ENCODE measurements around the gene RUNX2.

RUNX2 gene

DNA sequence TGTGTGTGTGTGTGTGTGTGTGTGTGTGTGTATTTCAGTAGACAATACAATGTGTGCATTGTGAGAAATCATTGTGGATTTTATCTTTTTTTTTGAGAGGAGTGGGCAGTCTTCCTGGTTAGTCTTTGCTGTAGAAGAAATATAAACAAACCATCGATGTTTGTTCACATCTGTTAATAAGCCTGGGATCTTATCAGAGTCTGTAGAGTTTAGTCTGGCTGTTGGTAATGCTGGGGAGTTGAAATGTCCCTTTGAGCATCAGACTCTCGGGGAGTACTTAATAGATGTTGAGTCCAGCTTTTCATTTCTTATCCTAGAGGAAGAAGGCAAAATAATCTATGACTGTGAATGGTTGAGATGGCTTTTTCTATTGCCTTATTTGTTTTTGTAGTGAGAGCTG is 146.2 kb downstream of the RUNX2 start:
- H3K4me3 ChIP-seq (ENCODE audit: low read depth in 1 of 5, low read length in 5 of 5): no peak overlapping the region
- H3K4me1 ChIP-seq (ENCODE audit: control insufficient read depth in 5 of 5, insufficient read depth in 5 of 5, low read length in 5 of 5): no peaks in the 10 kb centered on the region
- no peaks in the 10 kb centered on the region for H3K27me3 ChIP-seq (ENCODE audit: control insufficient read depth in 5 of 5, insufficient read depth in 4 of 5, low read length in 5 of 5)
- no peak overlapping the region for H3K9ac ChIP-seq (ENCODE audit: low read length in 5 of 5)
- H3K36me3 ChIP-seq (ENCODE audit: control insufficient read depth in 5 of 5, insufficient read depth in 5 of 5, low read length in 5 of 5): no peaks in the 10 kb centered on the region
- H3K9me3 ChIP-seq (ENCODE audit: control insufficient read depth in 5 of 5, low read length in 5 of 5): no peaks in the 10 kb centered on the region
- H3K27ac ChIP-seq (ENCODE audit: low read depth, low read length): no peak overlapping the region

DNA sequence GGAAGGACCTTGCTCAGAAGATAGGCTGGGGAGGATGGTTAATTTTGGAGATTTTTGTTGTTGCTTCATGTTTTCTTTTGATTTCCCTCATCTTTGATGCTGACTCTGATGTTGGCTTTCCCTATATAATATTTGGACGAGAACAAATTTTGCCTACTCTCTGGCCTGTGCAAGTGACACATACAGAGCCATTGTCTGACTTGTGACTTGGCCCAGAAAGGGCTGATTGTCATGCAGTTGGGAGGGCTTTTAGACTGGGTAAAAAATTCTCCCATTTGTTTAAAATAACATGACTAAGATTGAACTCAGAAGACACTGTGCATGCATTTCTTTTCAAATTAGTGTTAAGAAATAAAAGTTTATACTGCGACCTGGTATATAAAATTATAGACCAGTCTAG is 148.2 kb downstream of the RUNX2 start:
- no peaks in the 10 kb centered on the region for H3K9me3 ChIP-seq (ENCODE audit: control insufficient read depth in 5 of 5, low read length in 5 of 5)
- no peaks in the 10 kb centered on the region for H3K27me3 ChIP-seq (ENCODE audit: control insufficient read depth in 5 of 5, insufficient read depth in 4 of 5, low read length in 5 of 5)
- H3K27ac ChIP-seq (ENCODE audit: low read depth, low read length): no peak overlapping the region
- H3K9ac ChIP-seq (ENCODE audit: low read length in 5 of 5): no peak overlapping the region
- H3K36me3 ChIP-seq (ENCODE audit: control insufficient read depth in 5 of 5, insufficient read depth in 5 of 5, low read length in 5 of 5): no peaks in the 10 kb centered on the region
- H3K4me1 ChIP-seq (ENCODE audit: control insufficient read depth in 5 of 5, insufficient read depth in 5 of 5, low read length in 5 of 5): peaks cover 0 to 11% (median 10%) of the 10 kb centered on the region in 5 donors
- H3K4me3 ChIP-seq (ENCODE audit: low read depth in 1 of 5, low read length in 5 of 5): no peak overlapping the region

DNA sequence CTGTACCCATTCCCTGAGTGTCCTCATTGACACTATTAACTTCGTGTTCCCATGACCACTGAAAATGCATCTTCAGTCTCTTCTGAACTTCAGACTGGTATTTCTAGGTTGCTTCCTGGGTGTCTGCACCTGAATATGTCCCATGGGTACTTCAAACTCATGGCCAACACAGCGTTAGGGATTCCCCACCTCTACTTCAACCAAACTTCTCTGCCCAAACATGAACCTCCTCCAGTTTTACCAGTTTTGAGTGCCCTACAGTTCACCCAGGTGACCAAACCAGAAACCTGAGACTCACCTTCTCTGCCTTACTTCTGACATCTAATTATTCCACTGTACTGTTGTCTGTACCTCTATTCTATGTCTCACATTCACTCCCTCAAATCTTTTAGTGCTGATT is 149.1 kb downstream of the RUNX2 start:
- H3K4me1 ChIP-seq (ENCODE audit: control insufficient read depth in 5 of 5, insufficient read depth in 5 of 5, low read length in 5 of 5): peaks cover 0 to 11% (median 10%) of the 10 kb centered on the region in 5 donors
- H3K9me3 ChIP-seq (ENCODE audit: control insufficient read depth in 5 of 5, low read length in 5 of 5): no peaks in the 10 kb centered on the region
- H3K9ac ChIP-seq (ENCODE audit: low read length in 5 of 5): no peak overlapping the region
- H3K4me3 ChIP-seq (ENCODE audit: low read depth in 1 of 5, low read length in 5 of 5): no peak overlapping the region
- no peaks in the 10 kb centered on the region for H3K27me3 ChIP-seq (ENCODE audit: control insufficient read depth in 5 of 5, insufficient read depth in 4 of 5, low read length in 5 of 5)
- H3K36me3 ChIP-seq (ENCODE audit: control insufficient read depth in 5 of 5, insufficient read depth in 5 of 5, low read length in 5 of 5): no peaks in the 10 kb centered on the region
- H3K27ac ChIP-seq (ENCODE audit: low read depth, low read length): no peak overlapping the region

DNA sequence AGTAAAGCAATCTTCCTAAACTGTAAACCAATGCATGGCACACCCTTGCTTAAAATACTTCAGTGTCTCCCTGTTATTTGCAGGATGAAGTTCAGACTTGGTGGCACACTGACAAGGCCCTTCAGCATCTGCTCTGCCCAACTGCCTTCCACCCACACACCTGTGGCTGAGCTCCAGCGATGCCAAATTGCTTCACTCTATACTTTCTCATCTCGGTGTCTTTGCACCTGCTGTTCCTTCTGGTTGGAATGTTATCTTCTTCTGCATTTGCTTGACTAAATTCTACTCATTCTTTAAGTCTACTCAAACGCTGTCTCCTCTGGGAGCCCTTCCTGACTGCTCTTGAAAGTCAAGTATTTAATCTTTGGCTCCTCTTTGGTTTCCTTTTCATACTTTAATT is 149.7 kb downstream of the RUNX2 start:
- H3K27me3 ChIP-seq (ENCODE audit: control insufficient read depth in 5 of 5, insufficient read depth in 4 of 5, low read length in 5 of 5): no peaks in the 10 kb centered on the region
- no peaks in the 10 kb centered on the region for H3K36me3 ChIP-seq (ENCODE audit: control insufficient read depth in 5 of 5, insufficient read depth in 5 of 5, low read length in 5 of 5)
- no peak overlapping the region for H3K4me3 ChIP-seq (ENCODE audit: low read depth in 1 of 5, low read length in 5 of 5)
- no peak overlapping the region for H3K9ac ChIP-seq (ENCODE audit: low read length in 5 of 5)
- H3K4me1 ChIP-seq (ENCODE audit: control insufficient read depth in 5 of 5, insufficient read depth in 5 of 5, low read length in 5 of 5): peaks cover 0 to 11% (median 10%) of the 10 kb centered on the region in 5 donors
- H3K27ac ChIP-seq (ENCODE audit: low read depth, low read length): no peak overlapping the region
- H3K9me3 ChIP-seq (ENCODE audit: control insufficient read depth in 5 of 5, low read length in 5 of 5): no peaks in the 10 kb centered on the region

DNA sequence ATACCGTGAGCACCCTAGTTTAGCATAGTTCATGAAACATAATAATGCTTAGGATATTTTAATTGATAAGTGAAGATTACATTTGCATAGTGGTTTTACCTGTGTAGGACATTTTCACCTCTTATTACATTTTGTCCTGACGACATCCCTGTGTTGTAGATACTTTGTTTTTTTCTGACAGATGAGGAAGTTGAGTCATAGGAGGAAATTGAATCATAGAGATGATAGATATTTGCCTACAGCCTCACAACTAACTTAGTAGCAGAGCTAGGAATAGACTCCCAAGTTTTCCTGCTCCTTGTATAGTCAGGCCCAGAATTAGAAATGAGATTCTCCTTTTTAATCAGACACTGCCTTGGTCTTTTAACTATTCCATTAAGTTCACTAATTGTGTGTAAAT is 150.1 kb downstream of the RUNX2 start:
- H3K27ac ChIP-seq (ENCODE audit: low read depth, low read length): no peak overlapping the region
- peaks cover 2 to 15% (median 10%) of the 10 kb centered on the region in 5 donors for H3K4me1 ChIP-seq (ENCODE audit: control insufficient read depth in 5 of 5, insufficient read depth in 5 of 5, low read length in 5 of 5)
- no peak overlapping the region for H3K4me3 ChIP-seq (ENCODE audit: low read depth in 1 of 5, low read length in 5 of 5)
- H3K27me3 ChIP-seq (ENCODE audit: control insufficient read depth in 5 of 5, insufficient read depth in 4 of 5, low read length in 5 of 5): no peaks in the 10 kb centered on the region
- H3K36me3 ChIP-seq (ENCODE audit: control insufficient read depth in 5 of 5, insufficient read depth in 5 of 5, low read length in 5 of 5): no peaks in the 10 kb centered on the region
- H3K9me3 ChIP-seq (ENCODE audit: control insufficient read depth in 5 of 5, low read length in 5 of 5): no peaks in the 10 kb centered on the region
- no peak overlapping the region for H3K9ac ChIP-seq (ENCODE audit: low read length in 5 of 5)

DNA sequence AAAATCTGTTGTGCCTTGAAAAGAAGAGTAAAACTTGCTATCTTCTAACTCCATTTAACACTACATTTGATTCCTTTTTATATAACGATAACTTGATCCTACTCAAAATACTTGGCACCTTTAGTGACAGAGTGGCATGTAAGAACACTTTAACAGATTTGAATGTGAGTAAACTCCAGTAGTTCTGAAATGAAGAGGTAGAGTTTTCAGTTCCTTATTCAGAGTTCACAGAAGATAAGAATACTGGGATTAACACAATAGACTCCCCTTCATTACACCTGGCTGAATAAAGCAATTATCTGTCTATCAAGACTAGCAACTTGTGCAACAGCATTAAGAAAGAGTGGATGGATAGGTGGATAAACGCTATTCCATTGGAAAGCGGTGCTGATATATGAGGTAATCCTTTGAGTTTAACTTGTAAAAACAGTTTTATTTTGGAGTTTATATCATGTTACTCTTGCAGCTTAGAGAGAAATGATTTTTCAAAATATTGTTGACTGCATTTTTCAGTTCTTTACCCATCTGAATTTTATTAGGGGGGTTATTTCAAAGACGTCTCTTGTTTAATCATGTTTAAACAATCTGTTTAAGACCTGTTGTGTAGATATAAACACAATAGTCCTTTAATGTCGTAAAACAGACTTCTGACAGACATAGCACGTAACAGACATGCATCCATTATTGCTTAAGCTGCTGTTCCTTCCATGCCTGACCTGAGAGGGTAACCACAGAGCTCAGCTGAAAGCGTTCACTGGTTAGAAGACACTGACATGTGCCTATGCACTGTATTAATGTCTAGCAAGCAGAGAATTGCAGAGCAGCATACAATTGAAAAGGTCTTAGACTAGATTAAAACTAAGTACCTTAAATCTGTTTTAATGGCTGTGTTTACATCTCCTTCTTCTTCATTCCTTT is 152.0 kb downstream of the RUNX2 start:
- Histone ChIP-seq H3K9ac (ENCODE audit: low read length in 5 of 5) (no peak overlapping the region), H3K4me3 (ENCODE audit: low read depth in 1 of 5, low read length in 5 of 5) (no peak overlapping the region), H3K36me3 (ENCODE audit: control insufficient read depth in 5 of 5, insufficient read depth in 5 of 5, low read length in 5 of 5) (no peaks in the 10 kb centered on the region), H3K27me3 (ENCODE audit: control insufficient read depth in 5 of 5, insufficient read depth in 4 of 5, low read length in 5 of 5) (no peaks in the 10 kb centered on the region), H3K27ac (ENCODE audit: low read depth, low read length) (no peak overlapping the region), H3K4me1 (ENCODE audit: control insufficient read depth in 5 of 5, insufficient read depth in 5 of 5, low read length in 5 of 5) (peaks cover 2 to 19% (median 11%) of the 10 kb centered on the region in 5 donors), H3K9me3 (ENCODE audit: control insufficient read depth in 5 of 5, low read length in 5 of 5) (no peaks in the 10 kb centered on the region)

DNA sequence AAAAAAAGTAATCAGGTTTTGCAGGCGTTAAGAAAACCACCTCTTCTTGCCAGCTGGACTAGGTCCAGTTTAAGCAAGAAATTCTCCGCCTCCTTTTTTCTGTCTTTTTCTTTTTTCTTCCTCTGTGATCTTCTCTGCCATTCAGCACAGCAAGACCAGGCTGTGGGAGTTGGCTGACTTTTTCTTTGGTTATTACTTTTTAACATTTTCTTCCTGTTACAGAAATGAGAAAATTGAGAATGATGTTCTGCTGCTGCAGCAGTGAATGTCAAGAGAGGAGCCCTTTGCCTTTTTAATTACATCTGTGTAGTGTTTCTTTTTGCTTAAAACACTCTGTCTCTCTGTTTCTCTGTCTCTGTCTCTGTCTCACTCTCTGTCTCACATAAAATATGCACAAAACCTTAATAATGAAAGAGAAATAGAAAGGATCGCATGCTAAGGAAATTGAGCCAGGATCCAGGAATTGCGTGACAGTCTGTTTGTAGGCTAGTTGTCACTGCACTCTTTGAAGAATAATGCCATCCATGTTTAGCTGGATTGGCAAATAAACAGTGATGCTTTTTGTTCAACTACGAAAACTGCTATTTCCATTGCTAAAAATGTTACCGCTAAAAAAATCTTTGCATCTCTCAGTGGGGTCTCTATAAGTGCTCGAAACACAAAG is 152.8 kb downstream of the RUNX2 start:
- peak overlapping the region in 1 of 5 donors; percentile 4 for H3K4me3 ChIP-seq (ENCODE audit: low read depth in 1 of 5, low read length in 5 of 5)
- H3K4me1 ChIP-seq (ENCODE audit: control insufficient read depth in 5 of 5, insufficient read depth in 5 of 5, low read length in 5 of 5): peaks cover 2 to 19% (median 11%) of the 10 kb centered on the region in 5 donors
- no peak overlapping the region for H3K9ac ChIP-seq (ENCODE audit: low read length in 5 of 5)
- H3K27ac ChIP-seq (ENCODE audit: low read depth, low read length): no peak overlapping the region
- H3K27me3 ChIP-seq (ENCODE audit: control insufficient read depth in 5 of 5, insufficient read depth in 4 of 5, low read length in 5 of 5): no peaks in the 10 kb centered on the region
- no peaks in the 10 kb centered on the region for H3K9me3 ChIP-seq (ENCODE audit: control insufficient read depth in 5 of 5, low read length in 5 of 5)
- H3K36me3 ChIP-seq (ENCODE audit: control insufficient read depth in 5 of 5, insufficient read depth in 5 of 5, low read length in 5 of 5): no peaks in the 10 kb centered on the region

DNA sequence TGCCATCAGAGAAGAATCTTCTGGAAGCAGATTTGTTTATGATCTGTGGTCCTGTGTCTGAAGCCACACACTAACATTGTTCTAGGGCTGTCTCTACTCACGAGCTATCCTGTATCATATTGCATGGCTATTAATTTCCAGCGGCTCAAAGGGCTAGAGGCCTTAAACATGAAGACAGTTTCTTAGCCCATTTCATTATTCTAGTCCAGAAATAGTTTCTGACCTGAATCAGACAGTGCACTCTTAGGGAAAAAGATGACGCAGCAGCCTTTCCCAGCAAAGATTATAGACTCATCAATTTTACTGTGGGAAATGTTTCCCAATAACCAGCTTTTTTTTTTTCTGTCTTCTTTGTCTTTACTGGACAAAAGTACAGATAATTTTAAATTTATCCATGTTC is 154.9 kb downstream of the RUNX2 start:
- no peak overlapping the region for H3K27ac ChIP-seq (ENCODE audit: low read depth, low read length)
- no peaks in the 10 kb centered on the region for H3K36me3 ChIP-seq (ENCODE audit: control insufficient read depth in 5 of 5, insufficient read depth in 5 of 5, low read length in 5 of 5)
- H3K4me1 ChIP-seq (ENCODE audit: control insufficient read depth in 5 of 5, insufficient read depth in 5 of 5, low read length in 5 of 5): peaks cover 2 to 19% (median 11%) of the 10 kb centered on the region in 5 donors
- peak overlapping the region in 1 of 5 donors; percentile 37 for H3K9ac ChIP-seq (ENCODE audit: low read length in 5 of 5)
- no peaks in the 10 kb centered on the region for H3K9me3 ChIP-seq (ENCODE audit: control insufficient read depth in 5 of 5, low read length in 5 of 5)
- no peak overlapping the region for H3K4me3 ChIP-seq (ENCODE audit: low read depth in 1 of 5, low read length in 5 of 5)
- H3K27me3 ChIP-seq (ENCODE audit: control insufficient read depth in 5 of 5, insufficient read depth in 4 of 5, low read length in 5 of 5): no peaks in the 10 kb centered on the region

DNA sequence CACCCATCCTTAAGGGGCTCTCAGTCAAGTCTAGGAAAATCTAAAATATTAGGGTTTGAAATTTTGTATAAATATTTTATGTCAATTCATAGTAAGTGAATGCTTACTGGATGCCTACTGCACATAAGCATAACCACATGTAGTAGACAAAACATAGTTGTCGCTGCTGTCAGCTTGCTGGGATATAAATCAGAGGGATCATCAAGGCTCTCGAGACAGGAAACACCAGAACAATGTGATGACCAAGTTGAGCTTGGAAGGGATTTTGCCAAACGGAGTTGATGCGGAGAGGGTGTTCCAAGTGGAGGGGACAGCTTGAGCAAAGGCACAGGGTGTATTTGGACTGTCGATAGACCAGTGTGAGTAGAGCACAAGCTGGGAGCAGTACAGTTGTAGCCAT is 155.4 kb downstream of the RUNX2 start:
- Histone ChIP-seq H3K9ac (ENCODE audit: low read length in 5 of 5) (no peak overlapping the region), H3K27ac (ENCODE audit: low read depth, low read length) (no peak overlapping the region), H3K36me3 (ENCODE audit: control insufficient read depth in 5 of 5, insufficient read depth in 5 of 5, low read length in 5 of 5) (no peaks in the 10 kb centered on the region), H3K4me1 (ENCODE audit: control insufficient read depth in 5 of 5, insufficient read depth in 5 of 5, low read length in 5 of 5) (peaks cover 2 to 19% (median 11%) of the 10 kb centered on the region in 5 donors), H3K9me3 (ENCODE audit: control insufficient read depth in 5 of 5, low read length in 5 of 5) (no peaks in the 10 kb centered on the region), H3K4me3 (ENCODE audit: low read depth in 1 of 5, low read length in 5 of 5) (no peak overlapping the region), H3K27me3 (ENCODE audit: control insufficient read depth in 5 of 5, insufficient read depth in 4 of 5, low read length in 5 of 5) (no peaks in the 10 kb centered on the region)

DNA sequence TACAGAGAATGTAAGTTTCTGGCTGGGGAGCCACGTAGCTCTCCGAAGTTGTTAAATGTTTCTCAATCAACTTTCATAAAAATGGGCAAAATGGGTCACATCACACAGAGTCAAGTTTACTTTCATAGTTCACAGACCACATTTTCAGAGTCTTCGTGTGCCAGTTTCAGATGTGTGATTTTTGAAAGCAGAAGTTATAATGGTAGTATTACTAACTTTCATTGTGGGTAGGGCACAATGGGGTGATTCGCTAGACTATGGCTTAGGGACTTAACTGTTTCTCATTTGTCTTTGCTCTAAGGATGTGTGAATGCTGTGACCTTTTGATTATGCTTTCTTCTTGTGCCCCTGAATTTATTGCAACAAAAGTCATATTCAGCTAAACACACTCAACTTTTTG is 158.6 kb downstream of the RUNX2 start:
- H3K4me3 ChIP-seq (ENCODE audit: low read depth in 1 of 5, low read length in 5 of 5): no peak overlapping the region
- H3K9me3 ChIP-seq (ENCODE audit: control insufficient read depth in 5 of 5, low read length in 5 of 5): no peaks in the 10 kb centered on the region
- no peaks in the 10 kb centered on the region for H3K36me3 ChIP-seq (ENCODE audit: control insufficient read depth in 5 of 5, insufficient read depth in 5 of 5, low read length in 5 of 5)
- no peak overlapping the region for H3K27ac ChIP-seq (ENCODE audit: low read depth, low read length)
- no peak overlapping the region for H3K9ac ChIP-seq (ENCODE audit: low read length in 5 of 5)
- H3K27me3 ChIP-seq (ENCODE audit: control insufficient read depth in 5 of 5, insufficient read depth in 4 of 5, low read length in 5 of 5): no peaks in the 10 kb centered on the region
- peaks cover 0 to 8% (median 3%) of the 10 kb centered on the region in 5 donors for H3K4me1 ChIP-seq (ENCODE audit: control insufficient read depth in 5 of 5, insufficient read depth in 5 of 5, low read length in 5 of 5)

Measured in subcutaneous abdominal adipose tissue (tissue), 5 donors.